Gastrocnemius medialis (tissue), 4 donors: ENCODE results near the gene LMOD2. TPM values are rescaled to one million over a fixed set of nuclear protein-coding genes. Genes with fewer than 3 reads are reported as not detected.
A peak's percentile ranks its signal among the peaks of the same experiment; 100 is the strongest.

Experiments used
- ATAC-seq, 2 donors: fragments of 150-250 bp; one replicate each; pipeline ENCODE4 v1.9.1; 2016
- DNase-seq, 2 donors: peaks; one replicate each; pipeline ENCODE4 v3.0.0-alpha.2; 2019
- H3K27ac ChIP-seq, 4 donors: fragments of 200-600 bp; sonication (generic); 1 replicate in 1 of 4; 2 replicates in 3 of 4; pipeline ENCODE4 v1.5.1; 2016 to 2018; ENCODE audit warnings: mild to moderate bottlenecking in 2 of 4, moderate library complexity in 1 of 4
- H3K27me3 ChIP-seq, 3 donors: fragments of 200-600 bp; sonication (generic) in 2 of 3; 1 replicate in 1 of 3; 2 replicates in 2 of 3; pipeline versions ENCODE4 v1.5.1 to v1.6.0; 2016 to 2019; ENCODE audit warnings: mild to moderate bottlenecking in 1 of 3, moderate library complexity in 1 of 3
- H3K36me3 ChIP-seq, 2 donors: fragments of 200-600 bp; sonication (generic) in 1 of 2; one replicate each; pipeline ENCODE4 v1.5.1; 2017 to 2018
- H3K4me1 ChIP-seq, 2 donors: fragments of 200-600 bp; sonication (generic) in 1 of 2; one replicate each; pipeline ENCODE4 v1.5.1; 2016 to 2017; ENCODE audit warnings: mild to moderate bottlenecking in 2 of 2
- H3K4me3 ChIP-seq, 4 donors: fragments of 200-600 bp; sonication (generic) in 3 of 4; 1 replicate in 1 of 4; 2 replicates in 3 of 4; pipeline ENCODE4 v1.5.1; 2016 to 2019; ENCODE audit warnings: mild to moderate bottlenecking in 2 of 4
- H3K9me3 ChIP-seq, 3 donors: fragments of 200-600 bp; sonication (generic) in 2 of 3; 1 replicate in 1 of 3; 2 replicates in 2 of 3; pipeline ENCODE4 v1.5.1; 2016 to 2019
- CTCF ChIP-seq, 5 experiments: fragments of 450-650 bp in 3 of 5; fragments of 200-600 bp in 2 of 5; sonication (generic) in 2 of 5; IDR thresholded peaks in 4 of 5; conservative IDR thresholded peaks in 1 of 5; 1 replicate in 4 of 5; 2 replicates in 1 of 5; pipeline ENCODE4 v1.5.1; 2016 to 2019; ENCODE audit warnings: antibody characterized with exemption in 5 of 5, mild to moderate bottlenecking in 3 of 5, moderate library complexity in 3 of 5
- POLR2A ChIP-seq, 2 donors: fragments of 450-650 bp; IDR thresholded peaks; one replicate each; pipeline ENCODE4 v1.6.1; 2017; ENCODE audit warnings: antibody characterized with exemption in 2 of 2, mild to moderate bottlenecking in 2 of 2, moderate library complexity in 2 of 2
- in situ Hi-C, 4 donors: fragments of 200-750 bp; cut with MboI; loops; one replicate each; pipeline versions ENCODE4 v1.15.0 to v1.8.0; 2017; ENCODE audit warnings: low sequenced_read_pairs in 4 of 4
- intact Hi-C: fragments of 100-400 bp; cut with DNase I; formaldehyde crosslinking; loops from one replicate; pipeline ENCODE4 v1.15.1; 2023; ENCODE audit warnings: low total_unique reads
- total RNA-seq, 4 donors: library from RNA; depleted of rRNA; stranded (reverse); fragments of >200 nt; gene quantifications; one replicate each; pipeline versions ENCODE4 v1.1.0 to v1.2.3, GENCODE V29; 2016

Gene LMOD2
- total RNA-seq, 4 donors from 2014 or later, result 150 to 518 (median 314) TPM

- DNase-seq (no peak), ATAC-seq (no peak)
- Histone ChIP-seq H3K9me3 (no peaks in the 10 kb centered on the region), H3K36me3 (no peaks in the 10 kb centered on the region), H3K4me1 (peaks cover 64 to 69% of the 10 kb centered on the region in 2 donors), H3K27ac (peak overlapping the region; percentile 82 to 96 (median 87)), H3K27me3 (no peaks in the 10 kb centered on the region), H3K4me3 (no peak overlapping the region)
- peak in 1 of 2 donors; percentile 10 for TF ChIP-seq POLR2A (IDR thresholded peaks at IDR 0.05)
- TF ChIP-seq CTCF (IDR thresholded peaks at IDR 0.05 in 4 of 5, conservative IDR thresholded peaks at IDR 0.05 in 1 of 5), result no peak
- intact Hi-C loops (no loop called here), in situ Hi-C loops (no loop called here)
These were observed 8.4 kb upstream of the LMOD2 start for GRCh38 chr7:123647106-123647730.

GRCh38 chr7:123649964-123650363, 5.7 kb upstream of the LMOD2 start:
- DNase-seq (no peak), ATAC-seq (peak in 1 of 2 donors; percentile 45)
- Histone ChIP-seq H3K4me3 (no peak overlapping the region), H3K36me3 (no peaks in the 10 kb centered on the region), H3K4me1 (peaks cover 55 to 58% of the 10 kb centered on the region in 2 donors), H3K27me3 (no peaks in the 10 kb centered on the region), H3K27ac (peak overlapping the region; percentile 78 to 96 (median 87)), H3K9me3 (no peaks in the 10 kb centered on the region)
- TF ChIP-seq POLR2A (IDR thresholded peaks at IDR 0.05), result no peak
- no peak for TF ChIP-seq CTCF (IDR thresholded peaks at IDR 0.05 in 4 of 5, conservative IDR thresholded peaks at IDR 0.05 in 1 of 5)
- in situ Hi-C loops (no loop called here), intact Hi-C loops (no loop called here)

GRCh38 chr7:123650595-123650994, 5.1 kb upstream of the LMOD2 start:
- Histone ChIP-seq H3K27me3 (no peaks in the 10 kb centered on the region), H3K9me3 (no peaks in the 10 kb centered on the region), H3K4me1 (peaks cover 51 to 54% of the 10 kb centered on the region in 2 donors), H3K27ac (peak overlapping the region; percentile 78 to 96 (median 87)), H3K4me3 (no peak overlapping the region), H3K36me3 (no peaks in the 10 kb centered on the region)
- DNase-seq (no peak), ATAC-seq (peak; percentile 26 to 27)
- TF ChIP-seq POLR2A (IDR thresholded peaks at IDR 0.05) (no peak), CTCF (IDR thresholded peaks at IDR 0.05 in 4 of 5, conservative IDR thresholded peaks at IDR 0.05 in 1 of 5) (no peak)
- intact Hi-C loops (no loop called here), in situ Hi-C loops (no loop called here)

GRCh38 chr7:123652406-123652805, 3.3 kb upstream of the LMOD2 start:
- H3K27ac ChIP-seq, result peak overlapping the region; percentile 78 to 96 (median 87)
- peaks cover 33 to 42% of the 10 kb centered on the region in 2 donors for H3K4me1 ChIP-seq
- H3K36me3 ChIP-seq, result no peaks in the 10 kb centered on the region
- intact Hi-C loops (no loop called here), in situ Hi-C loops (no loop called here)
- no peaks in the 10 kb centered on the region for H3K27me3 ChIP-seq
- no peak for TF ChIP-seq CTCF (IDR thresholded peaks at IDR 0.05 in 4 of 5, conservative IDR thresholded peaks at IDR 0.05 in 1 of 5)
- TF ChIP-seq POLR2A (IDR thresholded peaks at IDR 0.05), result no peak
- no peak overlapping the region for H3K4me3 ChIP-seq
- H3K9me3 ChIP-seq, result no peaks in the 10 kb centered on the region
- ATAC-seq (no peak), DNase-seq (no peak)
